ENCODE measurements around the gene PCMT1.

DNA sequence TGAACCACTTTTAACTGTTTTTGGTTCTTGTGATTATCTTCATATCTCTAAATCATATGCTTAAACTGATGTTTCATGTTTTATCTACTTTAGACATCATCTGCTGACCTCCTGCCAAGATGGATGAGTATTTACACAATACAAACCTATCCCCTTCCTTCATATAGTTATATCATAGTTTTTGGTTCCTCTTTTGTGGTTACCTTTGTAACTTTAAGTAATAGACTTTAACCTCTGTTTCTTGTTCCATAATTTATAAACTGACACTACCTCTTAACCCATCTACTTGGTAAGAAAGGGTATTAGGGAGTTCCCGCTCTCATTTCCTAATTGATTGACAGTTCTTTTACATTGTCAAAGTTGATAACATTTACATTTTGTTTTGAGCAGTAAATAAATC, 11.9 kb downstream of the PCMT1 start:
- TF ChIP-seq SMC3 (IDR thresholded peaks at IDR 0.05; ENCODE audit: borderline replicate concordance, low read length) (no peak), KDM1A (IDR thresholded peaks at IDR 0.05; ENCODE audit: borderline replicate concordance) (no peak), EGR1 (IDR thresholded peaks at IDR 0.05; ENCODE audit: borderline replicate concordance in 1 of 2, low read depth in 2 of 2, low read length in 2 of 2) (no peak), RAD21 (IDR thresholded peaks at IDR 0.05; ENCODE audit: insufficient read depth, low read depth, low read length) (no peak), SUZ12 (IDR thresholded peaks at IDR 0.05; ENCODE audit: unreplicated experiment) (no peak), ESRRA (IDR thresholded peaks at IDR 0.05; ENCODE audit: low read length) (no peak), GABPA (IDR thresholded peaks at IDR 0.05; ENCODE audit: low read depth) (no peak), EP300 (IDR thresholded peaks at IDR 0.05; ENCODE audit: borderline replicate concordance in 1 of 2, control insufficient read depth in 1 of 2, low read depth in 2 of 2, low read length in 2 of 2) (peak; percentile 46 to 48; a peak in 2 of 4 replicates)
- TF ChIP-seq, protein P1, sequence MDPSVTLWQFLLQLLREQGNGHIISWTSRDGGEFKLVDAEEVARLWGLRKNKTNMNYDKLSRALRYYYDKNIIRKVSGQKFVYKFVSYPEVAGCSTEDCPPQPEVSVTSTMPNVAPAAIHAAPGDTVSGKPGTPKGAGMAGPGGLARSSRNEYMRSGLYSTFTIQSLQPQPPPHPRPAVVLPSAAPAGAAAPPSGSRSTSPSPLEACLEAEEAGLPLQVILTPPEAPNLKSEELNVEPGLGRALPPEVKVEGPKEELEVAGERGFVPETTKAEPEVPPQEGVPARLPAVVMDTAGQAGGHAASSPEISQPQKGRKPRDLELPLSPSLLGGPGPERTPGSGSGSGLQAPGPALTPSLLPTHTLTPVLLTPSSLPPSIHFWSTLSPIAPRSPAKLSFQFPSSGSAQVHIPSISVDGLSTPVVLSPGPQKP (IDR thresholded peaks at IDR 0.05; ENCODE audit: low read depth, low read length): no peak
- TF ChIP-seq, protein P2, sequence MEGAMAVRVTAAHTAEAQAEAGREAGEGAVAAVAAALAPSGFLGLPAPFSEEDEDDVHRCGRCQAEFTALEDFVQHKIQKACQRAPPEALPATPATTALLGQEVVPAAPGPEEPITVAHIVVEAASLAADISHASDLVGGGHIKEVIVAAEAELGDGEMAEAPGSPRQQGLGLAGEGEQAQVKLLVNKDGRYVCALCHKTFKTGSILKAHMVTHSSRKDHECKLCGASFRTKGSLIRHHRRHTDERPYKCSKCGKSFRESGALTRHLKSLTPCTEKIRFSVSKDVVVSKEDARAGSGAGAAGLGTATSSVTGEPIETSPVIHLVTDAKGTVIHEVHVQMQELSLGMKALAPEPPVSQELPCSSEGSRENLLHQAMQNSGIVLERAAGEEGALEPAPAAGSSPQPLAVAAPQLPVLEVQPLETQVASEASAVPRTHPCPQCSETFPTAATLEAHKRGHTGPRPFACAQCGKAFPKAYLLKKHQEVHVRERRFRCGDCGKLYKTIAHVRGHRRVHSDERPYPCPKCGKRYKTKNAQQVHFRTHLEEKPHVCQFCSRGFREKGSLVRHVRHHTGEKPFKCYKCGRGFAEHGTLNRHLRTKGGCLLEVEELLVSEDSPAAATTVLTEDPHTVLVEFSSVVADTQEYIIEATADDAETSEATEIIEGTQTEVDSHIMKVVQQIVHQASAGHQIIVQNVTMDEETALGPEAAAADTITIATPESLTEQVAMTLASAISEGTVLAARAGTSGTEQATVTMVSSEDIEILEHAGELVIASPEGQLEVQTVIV (IDR thresholded peaks at IDR 0.05; ENCODE audit: borderline replicate concordance, partially characterized antibody): no peak
- TF ChIP-seq, protein P3, sequence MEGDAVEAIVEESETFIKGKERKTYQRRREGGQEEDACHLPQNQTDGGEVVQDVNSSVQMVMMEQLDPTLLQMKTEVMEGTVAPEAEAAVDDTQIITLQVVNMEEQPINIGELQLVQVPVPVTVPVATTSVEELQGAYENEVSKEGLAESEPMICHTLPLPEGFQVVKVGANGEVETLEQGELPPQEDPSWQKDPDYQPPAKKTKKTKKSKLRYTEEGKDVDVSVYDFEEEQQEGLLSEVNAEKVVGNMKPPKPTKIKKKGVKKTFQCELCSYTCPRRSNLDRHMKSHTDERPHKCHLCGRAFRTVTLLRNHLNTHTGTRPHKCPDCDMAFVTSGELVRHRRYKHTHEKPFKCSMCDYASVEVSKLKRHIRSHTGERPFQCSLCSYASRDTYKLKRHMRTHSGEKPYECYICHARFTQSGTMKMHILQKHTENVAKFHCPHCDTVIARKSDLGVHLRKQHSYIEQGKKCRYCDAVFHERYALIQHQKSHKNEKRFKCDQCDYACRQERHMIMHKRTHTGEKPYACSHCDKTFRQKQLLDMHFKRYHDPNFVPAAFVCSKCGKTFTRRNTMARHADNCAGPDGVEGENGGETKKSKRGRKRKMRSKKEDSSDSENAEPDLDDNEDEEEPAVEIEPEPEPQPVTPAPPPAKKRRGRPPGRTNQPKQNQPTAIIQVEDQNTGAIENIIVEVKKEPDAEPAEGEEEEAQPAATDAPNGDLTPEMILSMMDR (IDR thresholded peaks at IDR 0.05 in 2 of 3, conservative IDR thresholded peaks at IDR 0.05 in 1 of 3; ENCODE audit: control insufficient read depth in 2 of 3, extremely low read depth in 1 of 3, insufficient read depth in 1 of 3, low read depth in 3 of 3, low read length in 3 of 3): no peak
- TF ChIP-seq, protein P4, sequence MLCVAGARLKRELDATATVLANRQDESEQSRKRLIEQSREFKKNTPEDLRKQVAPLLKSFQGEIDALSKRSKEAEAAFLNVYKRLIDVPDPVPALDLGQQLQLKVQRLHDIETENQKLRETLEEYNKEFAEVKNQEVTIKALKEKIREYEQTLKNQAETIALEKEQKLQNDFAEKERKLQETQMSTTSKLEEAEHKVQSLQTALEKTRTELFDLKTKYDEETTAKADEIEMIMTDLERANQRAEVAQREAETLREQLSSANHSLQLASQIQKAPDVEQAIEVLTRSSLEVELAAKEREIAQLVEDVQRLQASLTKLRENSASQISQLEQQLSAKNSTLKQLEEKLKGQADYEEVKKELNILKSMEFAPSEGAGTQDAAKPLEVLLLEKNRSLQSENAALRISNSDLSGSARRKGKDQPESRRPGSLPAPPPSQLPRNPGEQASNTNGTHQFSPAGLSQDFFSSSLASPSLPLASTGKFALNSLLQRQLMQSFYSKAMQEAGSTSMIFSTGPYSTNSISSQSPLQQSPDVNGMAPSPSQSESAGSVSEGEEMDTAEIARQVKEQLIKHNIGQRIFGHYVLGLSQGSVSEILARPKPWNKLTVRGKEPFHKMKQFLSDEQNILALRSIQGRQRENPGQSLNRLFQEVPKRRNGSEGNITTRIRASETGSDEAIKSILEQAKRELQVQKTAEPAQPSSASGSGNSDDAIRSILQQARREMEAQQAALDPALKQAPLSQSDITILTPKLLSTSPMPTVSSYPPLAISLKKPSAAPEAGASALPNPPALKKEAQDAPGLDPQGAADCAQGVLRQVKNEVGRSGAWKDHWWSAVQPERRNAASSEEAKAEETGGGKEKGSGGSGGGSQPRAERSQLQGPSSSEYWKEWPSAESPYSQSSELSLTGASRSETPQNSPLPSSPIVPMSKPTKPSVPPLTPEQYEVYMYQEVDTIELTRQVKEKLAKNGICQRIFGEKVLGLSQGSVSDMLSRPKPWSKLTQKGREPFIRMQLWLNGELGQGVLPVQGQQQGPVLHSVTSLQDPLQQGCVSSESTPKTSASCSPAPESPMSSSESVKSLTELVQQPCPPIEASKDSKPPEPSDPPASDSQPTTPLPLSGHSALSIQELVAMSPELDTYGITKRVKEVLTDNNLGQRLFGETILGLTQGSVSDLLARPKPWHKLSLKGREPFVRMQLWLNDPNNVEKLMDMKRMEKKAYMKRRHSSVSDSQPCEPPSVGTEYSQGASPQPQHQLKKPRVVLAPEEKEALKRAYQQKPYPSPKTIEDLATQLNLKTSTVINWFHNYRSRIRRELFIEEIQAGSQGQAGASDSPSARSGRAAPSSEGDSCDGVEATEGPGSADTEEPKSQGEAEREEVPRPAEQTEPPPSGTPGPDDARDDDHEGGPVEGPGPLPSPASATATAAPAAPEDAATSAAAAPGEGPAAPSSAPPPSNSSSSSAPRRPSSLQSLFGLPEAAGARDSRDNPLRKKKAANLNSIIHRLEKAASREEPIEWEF (IDR thresholded peaks at IDR 0.05; ENCODE audit: insufficient replicate concordance, low read depth, low read length): no peak
